Stimulated activated naive CD8-positive, alpha-beta T cell treated with anti-CD3 and anti-CD28 coated beads, Interleukin-15, Interleukin-2, amounts not matched to agents 100 ng/mL and 50 ng/mL, for 24 hours (primary cell): ENCODE results near the gene INA.
"Not testable (repeated sequence)": the region's sequence is repeated elsewhere in the genome, so short reads cannot be mapped to it uniquely, and the experiment has no call there.

Source experiments
- H3K27ac Mint-ChIP-seq: one replicate; pipeline ENCODE4 v1.8.0; 2021; ENCODE audit warnings: mild to moderate bottlenecking, mixed read lengths
- H3K27me3 Mint-ChIP-seq: one replicate; pipeline ENCODE4 v1.8.0; 2021; ENCODE audit warnings: mixed read lengths
- H3K36me3 Mint-ChIP-seq: one replicate; pipeline ENCODE4 v1.8.0; 2021; ENCODE audit warnings: low read depth, mixed read lengths
- H3K4me1 Mint-ChIP-seq: one replicate; pipeline ENCODE4 v1.8.0; 2021; ENCODE audit warnings: low read depth, mixed read lengths
- H3K4me3 Mint-ChIP-seq: one replicate; pipeline ENCODE4 v1.8.0; 2021; ENCODE audit warnings: mild to moderate bottlenecking, mixed read lengths
- H3K9me3 Mint-ChIP-seq: one replicate; pipeline ENCODE4 v1.8.0; 2021; ENCODE audit warnings: mixed read lengths

The INA gene

GRCh38 chr10:103276896-103277712, at the start of gene INA:
Gene INA (plus strand): TSS chr10:103277138. CDS start chr10:103277212, 74 bp downstream.
- peak within 1 kb of the TSS; percentile 60 for H3K4me3 Mint-ChIP-seq
- H3K9me3 Mint-ChIP-seq, result no peaks in the 10 kb centered on the region
- peaks cover 12% of the 10 kb centered on the region for H3K4me1 Mint-ChIP-seq
- no peak within 1 kb of the TSS for H3K27ac Mint-ChIP-seq
- H3K36me3 Mint-ChIP-seq, result no peaks in the 10 kb centered on the region
- H3K27me3 Mint-ChIP-seq, result peaks cover 61% of the 10 kb centered on the region

GRCh38 chr10:103227416-103227815, 49.5 kb upstream of the INA start:
- H3K9me3 Mint-ChIP-seq, result peaks cover 12% of the 10 kb centered on the region
- no peak overlapping the region for H3K4me3 Mint-ChIP-seq
- H3K27ac Mint-ChIP-seq, result no peak overlapping the region
- no peaks in the 10 kb centered on the region for H3K4me1 Mint-ChIP-seq
- H3K27me3 Mint-ChIP-seq, result peaks cover 3% of the 10 kb centered on the region
- H3K36me3 Mint-ChIP-seq, result no peaks in the 10 kb centered on the region

- H3K36me3 Mint-ChIP-seq, result no peaks in the 10 kb centered on the region
- no peak overlapping the region for H3K4me3 Mint-ChIP-seq
- H3K4me1 Mint-ChIP-seq, result no peaks in the 10 kb centered on the region
- H3K27me3 Mint-ChIP-seq, result peaks cover 3% of the 10 kb centered on the region
- no peak overlapping the region for H3K27ac Mint-ChIP-seq
- H3K9me3 Mint-ChIP-seq, result no peaks in the 10 kb centered on the region
Observed at GRCh38 chr10:103231047-103231551, 45.8 kb upstream of the INA start.

DNA sequence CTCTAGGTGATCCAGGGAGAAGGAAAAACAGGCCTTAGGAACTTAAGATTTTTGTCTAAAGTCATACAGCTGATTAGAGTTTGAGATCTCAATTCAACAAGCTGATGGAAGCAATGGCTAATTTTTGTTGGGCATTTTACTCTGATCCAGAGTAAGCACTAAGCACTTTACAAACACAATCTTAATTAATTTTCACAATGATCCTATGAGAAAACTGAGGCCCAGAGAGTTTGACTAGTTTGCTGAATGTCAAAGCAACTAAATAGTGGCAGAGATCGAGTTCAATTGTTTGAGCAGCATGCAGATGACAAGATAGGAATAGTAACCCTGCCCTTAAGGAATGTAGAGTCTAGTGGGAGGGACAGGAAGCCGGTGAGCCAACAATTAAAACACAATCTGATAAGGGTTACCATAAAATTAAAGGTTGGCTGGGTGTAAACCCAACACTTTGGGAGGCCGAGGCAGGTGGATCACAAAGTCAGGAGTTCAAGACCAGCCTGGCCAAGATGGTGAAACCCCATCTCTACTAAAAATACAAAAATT, 44.7 kb upstream of the INA start:
- Mint-ChIP-seq H3K27me3 (peaks cover 3% of the 10 kb centered on the region), H3K4me3 (no peak overlapping the region), H3K27ac (no peak overlapping the region), H3K9me3 (no peaks in the 10 kb centered on the region), H3K36me3 (no peaks in the 10 kb centered on the region), H3K4me1 (no peaks in the 10 kb centered on the region)

GRCh38 chr10:103232772-103233488, 44.0 kb upstream of the INA start:
- no peaks in the 10 kb centered on the region for H3K9me3 Mint-ChIP-seq
- H3K4me1 Mint-ChIP-seq, result no peaks in the 10 kb centered on the region
- no peaks in the 10 kb centered on the region for H3K36me3 Mint-ChIP-seq
- H3K27ac Mint-ChIP-seq, result no peak overlapping the region
- no peak overlapping the region for H3K4me3 Mint-ChIP-seq
- peaks cover 3% of the 10 kb centered on the region for H3K27me3 Mint-ChIP-seq

DNA sequence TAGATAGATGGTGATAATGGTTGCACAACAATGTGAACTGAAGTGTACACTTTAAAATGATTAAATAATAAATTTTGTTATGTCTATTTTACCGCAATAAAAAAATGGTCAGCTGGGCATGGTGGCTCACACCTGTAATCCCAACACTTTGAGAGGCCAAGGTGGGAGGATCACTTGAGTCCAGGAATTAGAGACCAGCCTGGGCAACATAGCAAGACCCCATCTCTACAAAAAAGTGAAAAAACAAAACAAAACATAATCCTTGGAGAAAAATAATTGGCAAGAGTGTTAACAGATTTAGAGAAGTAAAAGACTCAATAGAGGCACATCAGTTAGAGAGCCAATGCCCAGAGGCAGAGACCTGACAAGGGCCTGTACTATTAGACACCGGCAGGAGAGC, 41.2 kb upstream of the INA start:
- H3K27ac Mint-ChIP-seq, result no peak overlapping the region
- peaks cover 3% of the 10 kb centered on the region for H3K27me3 Mint-ChIP-seq
- H3K9me3 Mint-ChIP-seq, result no peaks in the 10 kb centered on the region
- no peaks in the 10 kb centered on the region for H3K36me3 Mint-ChIP-seq
- peaks cover 7% of the 10 kb centered on the region for H3K4me1 Mint-ChIP-seq
- H3K4me3 Mint-ChIP-seq, result no peak overlapping the region

GRCh38 chr10:103238506-103239252, 38.3 kb upstream of the INA start:
- no peaks in the 10 kb centered on the region for H3K36me3 Mint-ChIP-seq
- H3K27ac Mint-ChIP-seq, result no peak overlapping the region
- H3K4me1 Mint-ChIP-seq, result peaks cover 13% of the 10 kb centered on the region
- no peaks in the 10 kb centered on the region for H3K27me3 Mint-ChIP-seq
- H3K4me3 Mint-ChIP-seq, result no peak overlapping the region
- H3K9me3 Mint-ChIP-seq, result no peaks in the 10 kb centered on the region

- H3K27me3 Mint-ChIP-seq, result peaks cover 3% of the 10 kb centered on the region
- H3K36me3 Mint-ChIP-seq, result no peaks in the 10 kb centered on the region
- peak overlapping the region; percentile 58 for H3K27ac Mint-ChIP-seq
- no peak overlapping the region for H3K4me3 Mint-ChIP-seq
- H3K9me3 Mint-ChIP-seq, result no peaks in the 10 kb centered on the region
- peaks cover 13% of the 10 kb centered on the region for H3K4me1 Mint-ChIP-seq
Observed at GRCh38 chr10:103241262-103242011, 35.5 kb upstream of the INA start.

DNA sequence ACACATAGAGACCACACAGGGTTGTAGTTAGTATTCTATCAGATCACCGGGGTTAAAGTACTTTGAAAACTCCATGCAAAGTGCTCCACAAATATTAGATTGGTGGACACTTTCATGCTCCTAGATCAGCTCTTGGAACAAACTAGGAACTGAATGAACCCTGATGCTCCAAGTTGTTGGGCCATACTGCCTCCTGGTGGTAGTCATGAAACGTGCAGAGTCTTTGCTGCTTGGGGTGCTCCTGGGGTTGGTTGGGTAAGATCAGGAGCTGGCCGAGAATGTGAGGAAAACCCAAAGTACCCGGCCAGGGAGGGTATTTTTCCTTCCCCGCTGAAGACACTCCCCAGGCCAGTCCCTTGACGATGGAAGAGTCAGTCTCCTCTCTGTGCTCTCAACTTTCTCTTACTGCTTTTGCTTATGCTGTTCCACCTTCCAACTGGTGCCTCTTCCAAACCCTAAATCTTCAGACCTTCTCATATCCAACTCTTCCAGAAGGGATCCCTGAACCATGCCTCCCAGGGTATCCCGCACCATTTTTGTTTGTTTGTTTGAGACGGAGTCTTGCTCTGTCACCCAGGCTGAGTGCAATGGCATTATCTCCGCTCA, 32.2 kb upstream of the INA start:
- Mint-ChIP-seq H3K36me3 (no peaks in the 10 kb centered on the region), H3K27ac (no peak overlapping the region), H3K4me3 (no peak overlapping the region), H3K9me3 (no peaks in the 10 kb centered on the region), H3K27me3 (peaks cover 11% of the 10 kb centered on the region), H3K4me1 (peaks cover 13% of the 10 kb centered on the region)

- not testable (repeated sequence) for H3K9me3 Mint-ChIP-seq, H3K4me1 Mint-ChIP-seq, H3K4me3 Mint-ChIP-seq, H3K36me3 Mint-ChIP-seq, H3K27ac Mint-ChIP-seq
- H3K27me3 Mint-ChIP-seq, result peaks cover 11% of the 10 kb centered on the region
Observed at GRCh38 chr10:103245587-103245986, 31.4 kb upstream of the INA start, which contains the start of gene RPEL1. Gene RPEL1 (plus strand): TSS chr10:103245887. CDS start chr10:103245997, 110 bp downstream.

DNA sequence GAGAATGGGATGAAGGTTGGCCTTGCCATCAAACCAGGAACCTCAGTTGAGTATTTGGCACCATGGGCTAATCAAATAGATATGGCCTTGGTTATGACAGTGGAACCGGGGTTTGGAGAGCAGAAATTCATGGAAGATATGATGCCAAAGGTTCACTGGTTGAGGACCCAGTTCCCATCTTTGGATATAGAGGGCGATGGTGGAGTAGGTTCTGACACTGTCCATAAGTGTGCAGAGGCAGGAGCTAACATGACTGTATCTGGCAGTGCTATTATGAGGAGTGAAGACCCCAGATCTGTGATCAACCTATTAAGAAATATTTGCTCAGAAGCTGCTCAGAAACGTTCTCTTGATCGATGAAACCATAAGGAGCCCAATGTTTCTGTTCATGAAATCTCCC, 30.6 kb upstream of the INA start:
- no peak overlapping the region for H3K27ac Mint-ChIP-seq
- H3K27me3 Mint-ChIP-seq, result peaks cover 11% of the 10 kb centered on the region
- peaks cover 7% of the 10 kb centered on the region for H3K4me1 Mint-ChIP-seq
- no peak overlapping the region for H3K4me3 Mint-ChIP-seq
- H3K36me3 Mint-ChIP-seq, result no peaks in the 10 kb centered on the region
- H3K9me3 Mint-ChIP-seq, result no peaks in the 10 kb centered on the region

GRCh38 chr10:103254113-103254512, 22.8 kb upstream of the INA start:
- peaks cover 8% of the 10 kb centered on the region for H3K27me3 Mint-ChIP-seq
- peaks cover 4% of the 10 kb centered on the region for H3K9me3 Mint-ChIP-seq
- H3K4me1 Mint-ChIP-seq, result no peaks in the 10 kb centered on the region
- H3K27ac Mint-ChIP-seq, result no peak overlapping the region
- H3K36me3 Mint-ChIP-seq, result no peaks in the 10 kb centered on the region
- no peak overlapping the region for H3K4me3 Mint-ChIP-seq

- H3K4me1 Mint-ChIP-seq, result no peaks in the 10 kb centered on the region
- no peaks in the 10 kb centered on the region for H3K36me3 Mint-ChIP-seq
- H3K27me3 Mint-ChIP-seq, result peaks cover 10% of the 10 kb centered on the region
- H3K9me3 Mint-ChIP-seq, result peaks cover 7% of the 10 kb centered on the region
- no peak overlapping the region for H3K27ac Mint-ChIP-seq
- H3K4me3 Mint-ChIP-seq, result no peak overlapping the region
Observed at GRCh38 chr10:103254538-103255325, 22.2 kb upstream of the INA start.
